GM12873 (cell line): ENCODE measurements around the gene RERE.
A peak's percentile ranks its signal among the peaks of the same experiment; 100 is the strongest.

Experiments
- TF ChIP-seq, protein P1 (sequence below): IDR thresholded peaks from 2 replicates; pipeline ENCODE4 v1.5.1; 2012; ENCODE audit warnings: low read depth, mild to moderate bottlenecking, moderate library complexity, low read length, control low read depth; ENCODE audit not compliant: insufficient read depth; ENCODE audit errors: missing control alignments

The RERE gene

DNA sequence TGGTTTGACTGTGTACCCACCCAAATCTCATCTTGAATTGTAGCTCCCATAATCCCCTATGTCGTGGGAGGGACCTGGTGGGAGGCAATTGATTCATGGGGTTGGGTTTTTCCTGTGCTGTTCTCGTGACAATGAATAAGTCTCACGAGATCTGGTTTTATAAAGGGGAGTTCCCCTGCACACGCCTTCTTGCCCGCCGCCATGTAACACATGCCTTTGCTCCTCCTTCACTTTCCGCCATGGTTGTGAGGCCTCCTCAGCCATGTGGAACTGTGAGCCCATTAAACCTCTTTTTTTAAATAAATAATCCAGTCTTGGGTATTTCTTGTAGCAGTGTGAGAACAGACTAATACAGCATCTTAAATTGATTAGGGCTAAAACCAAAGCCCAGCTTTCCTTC, 22.6 kb upstream of the RERE start:
- TF ChIP-seq, protein P1, sequence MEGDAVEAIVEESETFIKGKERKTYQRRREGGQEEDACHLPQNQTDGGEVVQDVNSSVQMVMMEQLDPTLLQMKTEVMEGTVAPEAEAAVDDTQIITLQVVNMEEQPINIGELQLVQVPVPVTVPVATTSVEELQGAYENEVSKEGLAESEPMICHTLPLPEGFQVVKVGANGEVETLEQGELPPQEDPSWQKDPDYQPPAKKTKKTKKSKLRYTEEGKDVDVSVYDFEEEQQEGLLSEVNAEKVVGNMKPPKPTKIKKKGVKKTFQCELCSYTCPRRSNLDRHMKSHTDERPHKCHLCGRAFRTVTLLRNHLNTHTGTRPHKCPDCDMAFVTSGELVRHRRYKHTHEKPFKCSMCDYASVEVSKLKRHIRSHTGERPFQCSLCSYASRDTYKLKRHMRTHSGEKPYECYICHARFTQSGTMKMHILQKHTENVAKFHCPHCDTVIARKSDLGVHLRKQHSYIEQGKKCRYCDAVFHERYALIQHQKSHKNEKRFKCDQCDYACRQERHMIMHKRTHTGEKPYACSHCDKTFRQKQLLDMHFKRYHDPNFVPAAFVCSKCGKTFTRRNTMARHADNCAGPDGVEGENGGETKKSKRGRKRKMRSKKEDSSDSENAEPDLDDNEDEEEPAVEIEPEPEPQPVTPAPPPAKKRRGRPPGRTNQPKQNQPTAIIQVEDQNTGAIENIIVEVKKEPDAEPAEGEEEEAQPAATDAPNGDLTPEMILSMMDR, result no peak

DNA sequence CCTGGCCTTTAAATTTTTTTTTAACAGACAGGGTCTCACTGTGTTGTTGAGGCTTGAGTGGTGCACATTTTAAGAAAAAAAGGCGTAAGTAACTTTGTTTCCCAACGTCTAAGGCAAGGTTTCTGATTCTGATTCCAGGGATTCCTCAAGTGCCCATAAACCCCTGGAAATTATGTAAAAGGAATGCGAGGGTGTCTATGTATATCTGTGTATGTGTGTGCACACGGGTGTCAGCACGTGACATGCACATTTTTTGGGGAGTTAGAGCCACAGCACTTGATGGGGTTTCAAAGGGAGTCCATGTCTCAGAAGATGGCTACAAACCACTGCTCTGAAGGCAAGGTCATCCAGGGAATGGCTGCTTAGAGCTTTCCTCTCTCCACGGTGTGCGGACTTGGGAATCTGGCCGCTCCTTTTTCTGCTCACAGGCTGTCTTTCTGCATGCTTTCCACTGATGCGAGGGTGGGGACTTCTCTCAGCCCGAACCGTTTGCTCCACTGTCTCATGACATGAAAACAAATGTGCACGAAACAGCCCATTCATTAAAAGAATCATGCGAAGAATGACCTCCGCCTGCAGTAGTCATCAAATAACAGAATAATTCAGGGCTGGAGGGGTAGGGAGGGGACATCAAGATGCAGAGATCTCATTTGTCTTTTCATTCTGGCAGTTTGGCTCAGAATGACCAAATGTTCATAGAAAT, 18.7 kb upstream of the RERE start:
- TF ChIP-seq, protein P1, result no peak

DNA sequence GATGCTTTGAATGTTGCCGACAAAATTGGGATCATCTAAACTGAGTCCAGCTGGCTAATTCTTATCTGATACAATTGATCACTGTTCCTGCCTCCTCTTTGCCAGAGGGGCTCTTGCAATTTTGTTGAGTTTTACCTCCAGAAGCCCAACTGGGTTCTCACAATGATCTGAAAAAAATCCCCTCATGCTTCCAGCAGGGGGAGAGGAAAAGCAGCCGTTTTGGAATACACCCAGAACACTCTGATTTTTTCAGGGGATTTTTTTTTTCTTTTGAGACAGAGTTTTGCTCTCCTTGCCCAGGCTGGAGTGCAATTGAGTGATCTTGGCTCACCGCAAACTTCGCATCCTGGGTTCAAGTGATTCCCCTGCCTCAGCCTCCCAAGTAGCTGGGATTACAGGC, 13.9 kb upstream of the RERE start:
- TF ChIP-seq, protein P1, result peak; percentile 12

DNA sequence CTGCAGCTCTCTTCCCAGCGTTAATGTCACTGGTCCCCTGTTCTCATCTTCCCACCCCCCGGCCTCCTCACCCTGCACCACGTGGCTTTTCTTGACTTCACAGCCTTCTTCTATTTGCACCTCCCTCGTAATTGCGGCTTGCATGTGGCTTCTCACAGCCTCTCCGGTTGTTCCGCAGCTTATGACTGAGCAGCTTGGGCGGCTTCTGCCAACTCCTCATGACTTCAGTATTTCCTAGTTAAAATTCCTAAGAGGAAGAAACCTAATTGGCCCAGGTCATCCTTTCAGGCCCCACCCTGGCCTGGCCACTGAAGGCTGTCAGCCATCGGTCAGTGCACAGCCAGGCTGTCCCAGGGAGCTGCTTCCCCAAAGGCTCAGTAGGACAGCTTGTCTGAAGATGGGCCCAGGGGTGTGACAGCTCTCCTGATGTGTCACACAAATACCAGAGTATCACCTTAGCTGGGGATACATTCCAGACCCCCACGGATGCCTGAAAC, 8.6 kb upstream of the RERE start:
- TF ChIP-seq, protein P1, result no peak

DNA sequence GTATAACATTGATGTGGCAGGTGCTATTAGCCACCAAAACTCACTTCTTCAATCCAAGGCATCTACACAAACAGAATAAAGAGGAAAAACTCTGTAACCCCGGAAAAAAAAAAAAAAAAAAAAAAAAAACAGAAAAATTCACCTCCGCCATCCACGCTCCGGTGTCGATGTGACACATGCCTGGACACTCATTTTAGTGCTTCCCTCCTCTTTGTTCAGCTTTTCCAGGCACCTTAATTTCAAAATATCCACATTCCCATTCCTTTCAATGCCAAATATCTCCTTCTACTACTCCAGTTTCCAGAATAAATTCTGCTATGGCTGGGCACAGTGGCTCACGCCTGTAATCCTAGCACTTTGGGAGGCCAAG, 5.8 kb upstream of the RERE start:
- TF ChIP-seq, protein P1, result no peak

DNA sequence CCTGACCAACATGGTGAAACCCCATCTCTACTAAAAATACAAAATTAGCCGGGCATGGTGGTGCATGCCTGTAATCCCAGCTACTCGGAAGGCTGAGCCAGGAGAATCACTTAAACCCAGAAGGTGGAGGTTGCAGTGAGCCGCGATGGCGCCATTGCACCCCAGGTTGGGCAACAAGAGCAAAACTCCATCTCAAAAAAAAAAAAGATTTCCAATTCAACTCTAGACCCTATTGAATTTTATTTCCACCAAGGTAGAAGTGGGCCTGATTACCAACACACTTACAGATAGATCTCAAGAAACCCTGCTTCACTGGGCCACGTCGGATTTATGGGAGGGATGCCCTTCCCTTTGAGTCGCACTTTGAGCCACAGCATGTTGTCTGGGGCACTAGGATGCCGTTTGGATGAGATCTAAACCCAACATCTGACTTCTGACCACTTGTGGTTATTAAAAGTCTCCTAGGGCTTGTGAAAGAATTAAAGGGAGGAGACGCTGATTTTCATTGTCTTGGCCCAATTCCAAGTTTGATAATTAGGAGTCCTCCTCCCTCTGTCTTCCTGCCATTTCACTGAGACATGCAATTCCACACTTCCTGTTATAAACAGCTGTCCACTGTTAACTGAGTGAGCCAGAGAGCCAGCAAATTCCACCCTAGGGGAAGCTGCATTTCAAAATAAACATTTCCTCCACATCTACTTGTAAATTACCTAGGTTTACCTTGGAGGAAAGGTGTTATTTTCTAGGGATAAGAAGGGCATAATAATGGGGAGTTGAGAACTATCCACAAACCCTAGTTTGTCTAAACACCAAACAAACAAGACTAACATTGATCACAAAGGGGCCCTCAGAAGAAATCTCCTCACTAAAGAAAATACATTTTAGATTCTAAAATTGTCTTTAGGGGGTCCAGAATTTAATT, 5.2 kb upstream of the RERE start:
- TF ChIP-seq, protein P1, result no peak

DNA sequence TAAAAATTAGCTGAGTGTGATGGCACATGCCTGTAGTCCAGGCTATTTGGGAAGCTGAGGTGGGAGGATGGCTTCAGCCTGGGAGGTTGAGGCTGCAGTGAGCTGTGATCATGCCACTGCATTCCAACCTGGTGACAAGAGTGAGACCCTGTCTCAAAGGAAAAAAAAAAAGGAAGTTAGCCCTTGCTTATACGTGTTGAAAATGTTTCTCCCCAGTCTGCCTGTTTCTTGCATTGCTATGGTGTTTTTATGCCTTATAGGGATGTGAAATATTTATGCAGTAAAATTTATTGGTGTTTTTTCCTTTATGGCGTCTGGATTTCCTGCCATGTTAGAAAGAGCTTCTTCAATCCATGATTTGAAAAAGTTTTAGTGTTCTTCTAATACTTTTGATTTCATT, 3.6 kb upstream of the RERE start:
- TF ChIP-seq, protein P1, result no peak
